Gastrocnemius medialis (tissue), 4 donors: ENCODE measurements around the gene WNT9A. TPM values are rescaled to one million over a fixed set of nuclear protein-coding genes. Genes with fewer than 3 reads are reported as not detected.
A peak's percentile ranks its signal among the peaks of the same experiment; 100 is the strongest.

Experiments used
- ATAC-seq, 2 donors: fragments of 150-250 bp; one replicate each; pipeline ENCODE4 v1.9.1; 2016
- DNase-seq, 2 donors: peaks; one replicate each; pipeline ENCODE4 v3.0.0-alpha.2; 2019
- H3K27ac ChIP-seq, 4 donors: fragments of 200-600 bp; sonication (generic); 1 replicate in 1 of 4; 2 replicates in 3 of 4; pipeline ENCODE4 v1.5.1; 2016 to 2018; ENCODE audit warnings: mild to moderate bottlenecking in 2 of 4, moderate library complexity in 1 of 4
- H3K27me3 ChIP-seq, 3 donors: fragments of 200-600 bp; sonication (generic) in 2 of 3; 1 replicate in 1 of 3; 2 replicates in 2 of 3; pipeline versions ENCODE4 v1.5.1 to v1.6.0; 2016 to 2019; ENCODE audit warnings: mild to moderate bottlenecking in 1 of 3, moderate library complexity in 1 of 3
- H3K36me3 ChIP-seq, 2 donors: fragments of 200-600 bp; sonication (generic) in 1 of 2; one replicate each; pipeline ENCODE4 v1.5.1; 2017 to 2018
- H3K4me1 ChIP-seq, 2 donors: fragments of 200-600 bp; sonication (generic) in 1 of 2; one replicate each; pipeline ENCODE4 v1.5.1; 2016 to 2017; ENCODE audit warnings: mild to moderate bottlenecking in 2 of 2
- H3K4me3 ChIP-seq, 4 donors: fragments of 200-600 bp; sonication (generic) in 3 of 4; 1 replicate in 1 of 4; 2 replicates in 3 of 4; pipeline ENCODE4 v1.5.1; 2016 to 2019; ENCODE audit warnings: mild to moderate bottlenecking in 2 of 4
- H3K9me3 ChIP-seq, 3 donors: fragments of 200-600 bp; sonication (generic) in 2 of 3; 1 replicate in 1 of 3; 2 replicates in 2 of 3; pipeline ENCODE4 v1.5.1; 2016 to 2019
- POLR2A ChIP-seq, 2 donors: fragments of 450-650 bp; IDR thresholded peaks; one replicate each; pipeline ENCODE4 v1.6.1; 2017; ENCODE audit warnings: antibody characterized with exemption in 2 of 2, mild to moderate bottlenecking in 2 of 2, moderate library complexity in 2 of 2
- in situ Hi-C, 4 donors: fragments of 200-750 bp; cut with MboI; loops; one replicate each; pipeline versions ENCODE4 v1.15.0 to v1.8.0; 2017; ENCODE audit warnings: low sequenced_read_pairs in 4 of 4
- intact Hi-C: fragments of 100-400 bp; cut with DNase I; formaldehyde crosslinking; loops from one replicate; pipeline ENCODE4 v1.15.1; 2023; ENCODE audit warnings: low total_unique reads
- total RNA-seq, 4 donors: library from RNA; depleted of rRNA; stranded (reverse); fragments of >200 nt; gene quantifications; one replicate each; pipeline versions ENCODE4 v1.1.0 to v1.2.3, GENCODE V29; 2016
- TF ChIP-seq, protein P1 (sequence below), 5 experiments: fragments of 450-650 bp in 3 of 5; fragments of 200-600 bp in 2 of 5; sonication (generic) in 2 of 5; IDR thresholded peaks in 4 of 5; conservative IDR thresholded peaks in 1 of 5; 1 replicate in 4 of 5; 2 replicates in 1 of 5; pipeline ENCODE4 v1.5.1; 2016 to 2019; ENCODE audit warnings: antibody characterized with exemption in 5 of 5, mild to moderate bottlenecking in 3 of 5, moderate library complexity in 3 of 5

WNT9A gene
- total RNA-seq, 4 donors from 2014 or later: 6.8 to 29.4 (median 15.5) TPM

DNA sequence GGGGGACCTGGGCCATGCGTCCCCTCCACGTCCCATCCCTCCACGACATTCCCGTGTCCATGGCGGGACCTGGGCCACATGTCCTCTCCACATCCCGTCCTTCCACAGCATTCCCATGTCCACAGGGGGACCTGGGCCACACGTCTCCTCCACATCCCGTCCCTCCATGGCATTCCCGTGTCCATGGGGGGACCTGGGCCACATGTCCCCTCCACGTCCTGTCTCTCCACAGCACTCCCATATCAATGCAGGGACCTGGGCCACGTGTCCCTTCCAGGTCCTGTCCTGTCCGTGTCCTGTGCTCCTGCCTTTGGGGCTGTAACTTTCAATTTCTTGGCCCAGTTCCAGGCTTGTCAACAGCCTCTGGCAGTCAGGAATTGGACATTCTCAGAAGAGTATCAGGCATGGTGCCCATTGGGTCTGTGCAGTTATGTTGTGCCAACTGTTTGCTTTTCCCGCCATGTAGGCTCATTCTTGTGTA, 47.1 kb downstream of the WNT9A start:
- H3K9me3 ChIP-seq: no peaks in the 10 kb centered on the region
- intact Hi-C loops: no loop called here
- H3K27ac ChIP-seq: no peak overlapping the region
- DNase-seq (no peak), ATAC-seq (no peak)
- H3K4me1 ChIP-seq: no peaks in the 10 kb centered on the region
- no peak overlapping the region for H3K4me3 ChIP-seq
- in situ Hi-C loops: no loop called here
- no peaks in the 10 kb centered on the region for H3K36me3 ChIP-seq
- no peaks in the 10 kb centered on the region for H3K27me3 ChIP-seq
- TF ChIP-seq POLR2A (IDR thresholded peaks at IDR 0.05): no peak
- TF ChIP-seq, protein P1, sequence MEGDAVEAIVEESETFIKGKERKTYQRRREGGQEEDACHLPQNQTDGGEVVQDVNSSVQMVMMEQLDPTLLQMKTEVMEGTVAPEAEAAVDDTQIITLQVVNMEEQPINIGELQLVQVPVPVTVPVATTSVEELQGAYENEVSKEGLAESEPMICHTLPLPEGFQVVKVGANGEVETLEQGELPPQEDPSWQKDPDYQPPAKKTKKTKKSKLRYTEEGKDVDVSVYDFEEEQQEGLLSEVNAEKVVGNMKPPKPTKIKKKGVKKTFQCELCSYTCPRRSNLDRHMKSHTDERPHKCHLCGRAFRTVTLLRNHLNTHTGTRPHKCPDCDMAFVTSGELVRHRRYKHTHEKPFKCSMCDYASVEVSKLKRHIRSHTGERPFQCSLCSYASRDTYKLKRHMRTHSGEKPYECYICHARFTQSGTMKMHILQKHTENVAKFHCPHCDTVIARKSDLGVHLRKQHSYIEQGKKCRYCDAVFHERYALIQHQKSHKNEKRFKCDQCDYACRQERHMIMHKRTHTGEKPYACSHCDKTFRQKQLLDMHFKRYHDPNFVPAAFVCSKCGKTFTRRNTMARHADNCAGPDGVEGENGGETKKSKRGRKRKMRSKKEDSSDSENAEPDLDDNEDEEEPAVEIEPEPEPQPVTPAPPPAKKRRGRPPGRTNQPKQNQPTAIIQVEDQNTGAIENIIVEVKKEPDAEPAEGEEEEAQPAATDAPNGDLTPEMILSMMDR (IDR thresholded peaks at IDR 0.05 in 4 of 5, conservative IDR thresholded peaks at IDR 0.05 in 1 of 5): no peak

DNA sequence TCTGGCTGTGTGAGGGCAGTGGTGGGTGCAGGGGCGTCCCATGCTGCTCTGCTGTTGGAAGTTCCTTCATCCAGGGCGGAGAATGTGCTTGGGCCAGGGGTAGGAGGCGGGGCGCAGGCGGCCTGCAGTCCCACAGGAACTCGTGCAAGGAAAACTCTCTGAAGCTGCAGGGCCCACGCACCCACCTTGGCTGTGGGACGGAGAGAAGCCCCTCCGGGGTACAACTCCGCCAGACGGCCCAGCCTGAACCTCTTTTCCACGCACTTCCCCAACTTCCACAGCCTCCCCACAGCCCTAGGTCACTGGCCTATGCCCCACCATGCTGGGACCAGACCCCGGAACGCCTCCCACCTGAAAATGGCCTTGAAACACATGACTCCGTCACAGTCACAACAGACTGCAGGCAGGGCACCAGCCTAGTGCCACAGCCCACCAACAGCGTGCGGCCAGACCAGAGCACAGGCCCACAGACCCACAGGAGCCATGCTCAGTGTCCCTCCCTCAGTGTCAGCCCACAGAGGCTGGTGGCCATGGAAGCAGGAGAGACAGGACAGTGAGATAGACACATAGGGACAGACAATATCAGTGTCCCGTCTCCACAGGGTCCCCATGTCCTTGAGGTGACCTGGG, 47.8 kb downstream of the WNT9A start:
- H3K27me3 ChIP-seq: no peaks in the 10 kb centered on the region
- no peak overlapping the region for H3K4me3 ChIP-seq
- TF ChIP-seq POLR2A (IDR thresholded peaks at IDR 0.05): no peak
- TF ChIP-seq, protein P1 (IDR thresholded peaks at IDR 0.05 in 4 of 5, conservative IDR thresholded peaks at IDR 0.05 in 1 of 5): no peak
- in situ Hi-C loops (no loop called here), intact Hi-C loops (no loop called here)
- no peaks in the 10 kb centered on the region for H3K36me3 ChIP-seq
- DNase-seq (peak in 1 of 2 donors; percentile 1), ATAC-seq (no peak)
- no peak overlapping the region for H3K27ac ChIP-seq
- no peaks in the 10 kb centered on the region for H3K9me3 ChIP-seq
- no peaks in the 10 kb centered on the region for H3K4me1 ChIP-seq

DNA sequence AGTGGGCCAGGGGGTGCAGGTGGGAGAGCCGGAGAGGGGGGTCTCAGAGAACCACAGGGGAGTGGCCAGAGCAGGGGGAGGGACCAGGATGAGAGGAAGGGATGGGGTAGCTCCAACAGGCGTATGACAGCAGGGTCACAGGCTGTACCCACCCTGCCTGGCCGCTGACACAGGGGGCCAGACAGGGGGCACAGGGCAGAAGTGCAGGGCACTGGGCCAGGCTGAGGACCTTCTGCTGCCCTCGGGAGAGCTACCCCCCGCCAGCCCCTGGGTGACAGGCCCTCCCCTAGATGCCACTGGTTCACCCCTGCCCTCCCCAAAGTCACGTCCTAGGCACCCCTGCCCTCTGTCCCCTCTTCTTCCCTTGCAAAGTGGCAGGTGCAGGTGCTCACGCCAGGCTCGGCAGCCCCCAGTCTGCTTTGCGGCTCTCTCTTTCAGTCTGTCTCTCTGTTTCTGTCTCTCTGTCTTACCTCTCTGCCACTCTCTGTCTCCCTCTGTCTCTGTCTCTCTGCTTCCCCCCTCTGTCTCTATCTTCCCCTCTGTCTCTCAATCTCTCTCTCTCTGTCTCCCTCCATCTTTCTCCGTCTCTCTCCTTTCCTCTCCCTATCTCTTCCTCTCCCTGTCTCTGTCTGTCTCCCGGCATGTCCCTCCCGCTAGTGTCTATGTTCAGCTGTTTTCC, 48.5 kb downstream of the WNT9A start:
- H3K27ac ChIP-seq: no peak overlapping the region
- in situ Hi-C loops: no loop called here
- no peaks in the 10 kb centered on the region for H3K9me3 ChIP-seq
- no peaks in the 10 kb centered on the region for H3K4me1 ChIP-seq
- intact Hi-C loops: no loop called here
- DNase-seq: peak in 1 of 2 donors; percentile 1
- H3K4me3 ChIP-seq: no peak overlapping the region
- H3K27me3 ChIP-seq: no peaks in the 10 kb centered on the region
- ATAC-seq: no peak
- H3K36me3 ChIP-seq: no peaks in the 10 kb centered on the region
- TF ChIP-seq, protein P1 (IDR thresholded peaks at IDR 0.05 in 4 of 5, conservative IDR thresholded peaks at IDR 0.05 in 1 of 5): no peak
- TF ChIP-seq POLR2A (IDR thresholded peaks at IDR 0.05): no peak

DNA sequence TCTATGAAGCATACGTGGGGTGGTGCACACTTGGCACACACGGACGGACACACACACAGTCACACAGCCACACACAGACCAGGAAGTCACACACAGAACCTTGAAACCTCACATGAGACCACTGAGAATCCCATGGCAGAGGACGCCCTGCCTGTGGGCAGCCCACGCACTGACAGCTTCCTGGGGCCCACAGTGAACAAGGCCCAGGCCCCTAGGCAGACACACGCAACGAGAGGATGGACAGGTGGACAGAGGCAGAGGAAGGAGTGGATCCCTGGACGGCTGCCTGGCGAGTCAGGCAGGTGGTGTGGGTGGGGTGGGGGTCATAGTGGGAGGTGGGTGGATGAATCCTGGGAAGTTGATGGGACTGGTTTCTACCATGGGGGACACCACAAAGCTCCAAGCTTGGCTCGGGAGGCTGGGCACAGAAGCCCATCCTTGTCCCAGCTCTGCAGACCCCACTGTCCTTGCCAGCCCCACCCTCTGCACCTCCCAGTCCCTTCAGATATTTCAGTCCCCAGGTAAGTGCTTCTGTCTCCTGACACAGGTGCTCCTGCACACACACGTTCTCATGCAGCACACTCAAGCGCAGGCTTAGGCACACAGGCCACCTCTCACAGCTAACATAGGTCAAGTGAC, 49.1 kb downstream of the WNT9A start:
- in situ Hi-C loops: no loop called here
- H3K36me3 ChIP-seq: no peaks in the 10 kb centered on the region
- intact Hi-C loops: no loop called here
- ATAC-seq: no peak
- DNase-seq: peak; percentile 1 to 5
- TF ChIP-seq, protein P1 (IDR thresholded peaks at IDR 0.05 in 4 of 5, conservative IDR thresholded peaks at IDR 0.05 in 1 of 5): no peak
- no peak for TF ChIP-seq POLR2A (IDR thresholded peaks at IDR 0.05)
- no peak overlapping the region for H3K4me3 ChIP-seq
- H3K27ac ChIP-seq: no peak overlapping the region
- no peaks in the 10 kb centered on the region for H3K4me1 ChIP-seq
- H3K9me3 ChIP-seq: no peaks in the 10 kb centered on the region
- no peaks in the 10 kb centered on the region for H3K27me3 ChIP-seq
